Peyer's patch (tissue), 4 donors: ENCODE results near the gene KCNG1.

ENCODE experiments used
- CTCF ChIP-seq, 6 experiments: fragments of 450-650 bp in 4 of 6; fragments of 200-600 bp in 2 of 6; sonication (generic) in 1 of 6; IDR thresholded peaks; one replicate each; pipeline ENCODE4 v1.5.1; 2017 to 2019; ENCODE audit warnings: antibody characterized with exemption in 6 of 6, mild to moderate bottlenecking in 3 of 6, moderate library complexity in 1 of 6
- POLR2A ChIP-seq, 2 donors: fragments of 450-650 bp; IDR thresholded peaks; one replicate each; pipeline ENCODE4 v1.5.1; 2017; ENCODE audit warnings: antibody characterized with exemption in 2 of 2, mild to moderate bottlenecking in 2 of 2, moderate library complexity in 2 of 2

GRCh38 chr20:51028616-51029212, 5.8 kb upstream of the KCNG1 start:
- TF ChIP-seq CTCF (IDR thresholded peaks at IDR 0.05): no peak
- TF ChIP-seq POLR2A (IDR thresholded peaks at IDR 0.05): no peak
